PC-3 (cell line): ENCODE data around the gene MBOAT7. TPM values are rescaled to one million over a fixed set of nuclear protein-coding genes. Genes with fewer than 3 reads are reported as not detected.

Source experiments
- ATAC-seq: fragments of 200-7000 bp; cut with Tn5 transposase; 2 replicates; pipeline ENCODE4 v1.9.1; 2020; ENCODE audit warnings: mild to moderate bottlenecking, moderate library complexity
- BruUV-seq: library from RNA; stranded (reverse); fragments of 400-500 nt; replicated peaks from 2 replicates; lab custom pipeline; 2021; lab: Mats Ljungman, UMichigan
- CTCF ChIA-PET: fragments of 300-600 bp; sonication (Branson Sonifier 250); formaldehyde crosslinking; loops from one replicate; lab custom pipeline; 2022; ENCODE audit warnings: antibody characterized with exemption; lab: Charles Lee
- POLR2A ChIA-PET: fragments of 300-600 bp; sonication (Branson Sonifier 250); formaldehyde crosslinking; loops from one replicate; lab custom pipeline; 2022; ENCODE audit warnings: antibody characterized with exemption; ENCODE audit not compliant: unreplicated experiment; lab: Charles Lee
- DNase-seq: peaks from one replicate; pipeline ENCODE4 v3.0.0-alpha.2; 2015
- H2AFZ ChIP-seq: fragments of 300-600 bp; sonication (generic); 2 replicates; pipeline ENCODE4 v1.6.0; 2016; ENCODE audit warnings: antibody characterized with exemption, low read length
- H3F3A ChIP-seq: fragments of 300-600 bp; sonication (generic); one replicate; pipeline ENCODE4 v1.6.0; 2017; ENCODE audit warnings: antibody characterized with exemption, low read length, control low read depth, mild to moderate bottlenecking; ENCODE audit not compliant: unreplicated experiment
- H3K27ac ChIP-seq: fragments of 300-600 bp; sonication (generic); 2 replicates; pipeline ENCODE4 v1.5.1; 2016; ENCODE audit warnings: mild to moderate bottlenecking, low read length
- H3K27me3 ChIP-seq: fragments of 300-600 bp; sonication (generic); 2 replicates; pipeline ENCODE4 v1.6.1; 2016; ENCODE audit warnings: low read length, mixed read lengths
- H3K36me3 ChIP-seq: fragments of 300-600 bp; sonication (generic); 2 replicates; pipeline ENCODE4 v1.6.1; 2016; ENCODE audit warnings: low read depth, mixed run types, low read length, mixed read lengths
- H3K4me1 ChIP-seq: fragments of 300-600 bp; sonication (generic); 2 replicates; pipeline ENCODE4 v1.5.1; 2016; ENCODE audit warnings: low read length; ENCODE audit not compliant: insufficient read depth
- H3K4me2 ChIP-seq: fragments of 300-600 bp; sonication (generic); 2 replicates; pipeline ENCODE4 v1.6.0; 2016; ENCODE audit warnings: low read length
- H3K4me3 ChIP-seq: fragments of 300-600 bp; sonication (generic); 2 replicates; pipeline ENCODE4 v1.5.1; 2016; ENCODE audit warnings: mild to moderate bottlenecking, low read length, mixed read lengths
- H3K79me2 ChIP-seq: fragments of 300-600 bp; sonication (generic); 2 replicates; pipeline ENCODE4 v1.6.1; 2017; ENCODE audit warnings: low read length, mixed read lengths
- H3K9ac ChIP-seq: fragments of 300-600 bp; sonication (generic); 2 replicates; pipeline ENCODE4 v1.6.0; 2016; ENCODE audit warnings: mild to moderate bottlenecking, low read length
- H3K9me2 ChIP-seq: fragments of 300-600 bp; sonication (generic); replicated peaks from 2 replicates; pipeline ENCODE4 v1.6.1; 2016; ENCODE audit warnings: mixed run types, low read length, mixed read lengths
- H3K9me3 ChIP-seq: fragments of 300-600 bp; sonication (generic); 2 replicates; pipeline ENCODE4 v1.6.1; 2016; ENCODE audit warnings: low read length, mixed read lengths
- H4K20me1 ChIP-seq: fragments of 300-600 bp; sonication (generic); 2 replicates; pipeline ENCODE4 v1.6.1; 2016; ENCODE audit warnings: low read length, mixed read lengths
- EZH2 ChIP-seq: fragments of 300-600 bp; sonication (generic); IDR thresholded peaks from one replicate; pipeline ENCODE4 v1.6.1; 2017; ENCODE audit warnings: antibody characterized with exemption, mild to moderate bottlenecking, low read length; ENCODE audit not compliant: unreplicated experiment
- EZH2phosphoT487 ChIP-seq: fragments of 300-600 bp; sonication (generic); IDR thresholded peaks from 2 replicates; pipeline ENCODE4 v1.6.1; 2018; ENCODE audit warnings: mild to moderate bottlenecking, antibody characterized with exemption, low read length, borderline replicate concordance
- intact Hi-C: fragments of 100-400 bp; cut with micrococcal nuclease; formaldehyde crosslinking; loops from 2 replicates; pipeline ENCODE4 v1.9.0; 2023
- total RNA-seq: library from RNA; depleted of rRNA; stranded (reverse); fragments of >200 nt; gene quantifications from 2 replicates; pipeline ENCODE4 v1.2.3, GENCODE V29; 2014
- TF ChIP-seq, protein P1 (sequence below): fragments of 300-600 bp; sonication (generic); conservative IDR thresholded peaks from 2 replicates; pipeline ENCODE4 v1.5.1; 2017; ENCODE audit warnings: antibody characterized with exemption, low read depth, mild to moderate bottlenecking, low read length

The MBOAT7 gene
- total RNA-seq, 1 experiment from 2014 or later: 231 TPM

DNA sequence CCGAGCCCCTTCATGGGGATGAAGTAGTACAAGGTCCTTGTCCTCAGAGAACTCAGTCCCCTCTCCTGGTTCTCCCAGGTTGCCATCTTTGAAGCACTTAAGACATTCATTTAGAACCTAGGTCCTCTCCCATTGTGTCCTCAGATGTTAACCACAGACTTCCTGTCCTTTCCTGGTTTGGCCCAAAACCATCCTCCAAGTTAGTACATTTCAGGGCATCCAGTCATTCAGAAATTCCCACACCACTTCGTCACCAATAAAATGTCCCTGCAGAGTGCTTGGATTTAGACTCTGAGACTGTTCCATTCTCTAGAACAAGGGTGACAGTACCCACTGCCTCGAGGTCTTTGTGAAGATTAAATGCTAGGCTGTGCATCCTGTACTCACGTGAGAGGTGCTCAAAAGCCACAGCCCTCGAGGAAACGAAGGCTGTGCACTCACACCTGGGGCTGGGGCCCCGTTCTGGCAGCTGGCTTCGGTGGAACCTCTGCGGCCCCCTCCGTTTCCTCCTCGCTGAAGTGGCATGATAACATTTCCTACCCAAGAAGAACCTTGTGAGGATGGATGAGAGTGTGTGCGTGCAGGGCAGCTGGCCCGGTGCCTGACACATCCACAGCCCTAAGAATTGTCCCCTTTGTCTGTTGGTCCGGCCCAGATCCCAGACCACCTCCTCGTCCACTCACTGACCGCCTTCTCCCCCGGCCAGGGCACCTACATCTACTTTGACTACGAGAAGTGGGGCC is 34.6 kb downstream of the MBOAT7 start:
- TF ChIP-seq EZH2 (no peak), EZH2phosphoT487 (no peak)
- TF ChIP-seq, protein P1, sequence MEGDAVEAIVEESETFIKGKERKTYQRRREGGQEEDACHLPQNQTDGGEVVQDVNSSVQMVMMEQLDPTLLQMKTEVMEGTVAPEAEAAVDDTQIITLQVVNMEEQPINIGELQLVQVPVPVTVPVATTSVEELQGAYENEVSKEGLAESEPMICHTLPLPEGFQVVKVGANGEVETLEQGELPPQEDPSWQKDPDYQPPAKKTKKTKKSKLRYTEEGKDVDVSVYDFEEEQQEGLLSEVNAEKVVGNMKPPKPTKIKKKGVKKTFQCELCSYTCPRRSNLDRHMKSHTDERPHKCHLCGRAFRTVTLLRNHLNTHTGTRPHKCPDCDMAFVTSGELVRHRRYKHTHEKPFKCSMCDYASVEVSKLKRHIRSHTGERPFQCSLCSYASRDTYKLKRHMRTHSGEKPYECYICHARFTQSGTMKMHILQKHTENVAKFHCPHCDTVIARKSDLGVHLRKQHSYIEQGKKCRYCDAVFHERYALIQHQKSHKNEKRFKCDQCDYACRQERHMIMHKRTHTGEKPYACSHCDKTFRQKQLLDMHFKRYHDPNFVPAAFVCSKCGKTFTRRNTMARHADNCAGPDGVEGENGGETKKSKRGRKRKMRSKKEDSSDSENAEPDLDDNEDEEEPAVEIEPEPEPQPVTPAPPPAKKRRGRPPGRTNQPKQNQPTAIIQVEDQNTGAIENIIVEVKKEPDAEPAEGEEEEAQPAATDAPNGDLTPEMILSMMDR: no peak
- H3K27me3 ChIP-seq: no peaks in the 10 kb centered on the region
- no peak overlapping the region for H2AFZ ChIP-seq
- H4K20me1 ChIP-seq: no peaks in the 10 kb centered on the region
- no peaks in the 10 kb centered on the region for H3K9me2 ChIP-seq
- no peak for ATAC-seq
- H3K27ac ChIP-seq: no peak overlapping the region
- H3K4me3 ChIP-seq: no peak overlapping the region
- no peak overlapping the region for H3K4me2 ChIP-seq
- ChIA-PET POLR2A (no interaction called here), CTCF (no interaction called here)
- no TSS peak for BruUV-seq
- H3F3A ChIP-seq: no peaks in the 10 kb centered on the region
- DNase-seq: no peak
- intact Hi-C loops: no loop called here
- H3K36me3 ChIP-seq: peaks cover 52% of the 10 kb centered on the region
- no peak overlapping the region for H3K9ac ChIP-seq
- H3K4me1 ChIP-seq: peaks cover 12% of the 10 kb centered on the region
- H3K79me2 ChIP-seq: peaks cover 13% of the 10 kb centered on the region
- H3K9me3 ChIP-seq: no peaks in the 10 kb centered on the region

DNA sequence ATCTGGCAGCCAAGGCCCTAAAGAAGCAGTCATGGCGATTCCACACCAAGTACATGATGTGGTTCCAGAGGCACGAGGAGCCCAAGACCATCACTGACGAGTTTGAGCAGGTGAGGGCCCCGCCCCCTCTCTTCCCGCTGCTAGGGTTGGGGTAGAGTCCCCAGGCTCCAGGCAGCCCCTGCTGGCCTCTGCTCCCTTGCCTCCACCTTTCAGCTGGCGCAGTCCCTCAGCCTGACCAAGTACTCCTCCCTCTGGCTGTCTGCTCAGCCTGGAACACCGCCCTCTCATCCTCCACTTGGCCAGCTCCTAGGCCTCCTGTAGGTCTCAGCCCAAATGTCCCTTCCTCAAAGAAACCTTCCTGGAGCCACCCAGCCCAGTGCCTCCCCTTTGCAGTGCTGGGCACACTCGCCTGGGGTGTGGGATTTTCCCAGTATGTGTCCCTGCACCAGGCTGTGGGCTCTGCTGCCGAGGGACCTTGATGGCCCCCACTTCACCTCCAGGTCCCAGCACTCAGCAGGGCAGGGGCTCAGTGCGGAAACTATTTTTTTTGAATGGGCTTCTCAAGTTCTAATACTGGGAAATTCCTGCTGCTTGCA is 35.6 kb downstream of the MBOAT7 start:
- no peak for ATAC-seq
- POLR2A ChIA-PET: no interaction called here
- CTCF ChIA-PET: no interaction called here

More for the DNA sequence above, 35.6 kb downstream of the MBOAT7 start:
- H3K79me2 ChIP-seq: peaks cover 10% of the 10 kb centered on the region
- H3K9me2 ChIP-seq: no peaks in the 10 kb centered on the region
- no peak overlapping the region for H3K4me3 ChIP-seq
- no peaks in the 10 kb centered on the region for H4K20me1 ChIP-seq
- peaks cover 61% of the 10 kb centered on the region for H3K36me3 ChIP-seq
- H3K27ac ChIP-seq: no peak overlapping the region
- intact Hi-C loops: no loop called here
- no peak overlapping the region for H3K4me2 ChIP-seq
- no peaks in the 10 kb centered on the region for H3K27me3 ChIP-seq
- H3K9me3 ChIP-seq: no peaks in the 10 kb centered on the region
- H3F3A ChIP-seq: no peaks in the 10 kb centered on the region
- H3K4me1 ChIP-seq: peaks cover 9% of the 10 kb centered on the region
- H2AFZ ChIP-seq: no peak overlapping the region
- TF ChIP-seq EZH2phosphoT487 (no peak), EZH2 (no peak)
- TF ChIP-seq, protein P1: no peak
- BruUV-seq: no TSS peak
- DNase-seq: no peak
- H3K9ac ChIP-seq: no peak overlapping the region
